HepG2 (cell line): ENCODE data around the gene ARHGAP26. TPM values are rescaled to one million over a fixed set of nuclear protein-coding genes. Genes with fewer than 3 reads are reported as not detected.

Experiments
- ATAC-seq: fragments of 200-7000 bp; cut with Tn5 transposase; 3 replicates; pipeline ENCODE4 v1.9.1; 2020; ENCODE audit warnings: mild to moderate bottlenecking, moderate library complexity
- BruUV-seq: library from RNA; stranded (reverse); fragments of 400-500 nt; replicated peaks from 2 replicates; lab custom pipeline; 2021; lab: Mats Ljungman, UMichigan
- CTCF ChIA-PET: fragments of 300-600 bp; formaldehyde crosslinking; extraction: SDS; loops from one replicate; lab custom pipeline; 2021; ENCODE audit warnings: low total read pairs, inconsistent platforms, low intra/inter-chr PET ratio; lab: Yijun Ruan, JAX
- POLR2A ChIA-PET: fragments of 350-600 bp; sonication (Branson Sonifier 250); formaldehyde crosslinking; loops from one replicate; lab custom pipeline; 2020; ENCODE audit warnings: antibody characterized with exemption, inconsistent platforms; lab: Yijun Ruan, JAX
- DNase-seq: peaks from one replicate; pipeline ENCODE4 v3.0.0-alpha.2; 2015; ENCODE audit warnings: low spot score
- FAIRE-seq: peaks from 3 replicates; lab custom pipeline; 2011; peaks lifted over from hg19 to GRCh38; lab: Jason Lieb, UNC
- H2AFZ ChIP-seq: one replicate; pipeline ENCODE4 v1.6.1; 2011; ENCODE audit warnings: low read length, inconsistent platforms
- H3K27ac ChIP-seq: fragments of 300-600 bp; 3 replicates; pipeline ENCODE4 v1.8.0; 2011; ENCODE audit warnings: mixed run types, mild to moderate bottlenecking, mixed read lengths, low read length, inconsistent platforms; ENCODE audit not compliant: insufficient read depth; ENCODE audit errors: extremely low read length
- H3K27me3 ChIP-seq, 2 experiments: fragments of 200-600 bp in 1 of 2; 2 replicates in 1 of 2; 3 replicates in 1 of 2; pipeline versions ENCODE4 v1.6.0 to v1.8.0; 2011; ENCODE audit warnings: low read length in 2 of 2, mild to moderate bottlenecking in 2 of 2, moderate library complexity in 2 of 2, inconsistent platforms in 1 of 2; ENCODE audit not compliant: insufficient read depth in 2 of 2, control insufficient read depth in 1 of 2
- H3K36me3 ChIP-seq, 2 experiments: fragments of 200-600 bp in 1 of 2; replicated peaks in 1 of 2; 2 replicates in 1 of 2; 3 replicates in 1 of 2; pipeline versions ENCODE4 v1.5.1 to v1.8.0; 2011; ENCODE audit warnings: low read length in 2 of 2, inconsistent platforms in 1 of 2; ENCODE audit not compliant: insufficient read depth in 2 of 2, control insufficient read depth in 1 of 2
- H3K4me1 ChIP-seq: 2 replicates; pipeline ENCODE4 v1.5.1; 2012; ENCODE audit warnings: low read length, inconsistent platforms; ENCODE audit not compliant: insufficient read depth
- H3K4me2 ChIP-seq: 2 replicates; pipeline ENCODE4 v1.6.0; 2011; ENCODE audit warnings: low read depth, low read length, inconsistent platforms
- H3K4me3 ChIP-seq, 3 experiments: fragments of 200-600 bp in 1 of 3; sonication (generic), shearing (Covaris generic) in 1 of 3; replicated peaks in 1 of 3; 2 replicates each; pipeline ENCODE4 v1.5.1; 2011 to 2016; ENCODE audit warnings: low read length in 3 of 3, inconsistent platforms in 2 of 3, low read depth in 2 of 3, mild to moderate bottlenecking in 2 of 3, control low read depth in 1 of 3, mixed read lengths in 1 of 3; ENCODE audit not compliant: insufficient read depth in 1 of 3
- H3K79me2 ChIP-seq: one replicate; pipeline ENCODE4 v1.6.1; 2011; ENCODE audit warnings: low read length, inconsistent platforms; ENCODE audit not compliant: insufficient read depth
- H3K9ac ChIP-seq: 2 replicates; pipeline ENCODE4 v1.6.0; 2011; ENCODE audit warnings: mild to moderate bottlenecking, low read depth, low read length, inconsistent platforms; ENCODE audit not compliant: insufficient read depth
- H3K9me3 ChIP-seq: 2 replicates; pipeline ENCODE4 v1.5.1; 2012; ENCODE audit warnings: mild to moderate bottlenecking, low read length
- H4K20me1 ChIP-seq: 2 replicates; pipeline ENCODE4 v1.6.0; 2011; ENCODE audit warnings: inconsistent platforms, mild to moderate bottlenecking, low read length, moderate library complexity; ENCODE audit not compliant: insufficient read depth
- ATF7 ChIP-seq, 2 experiments: fragments of 450-650 bp in 1 of 2; sonication (generic) in 1 of 2; formaldehyde crosslinking in 1 of 2; IDR thresholded peaks; 2 replicates each; pipeline versions ENCODE4 v1.4.0 to v1.6.1; 2016 to 2020; ENCODE audit warnings: antibody characterized with exemption in 1 of 2, mild to moderate bottlenecking in 1 of 2, missing genetic modification reagents in 1 of 2
- ERF ChIP-seq: IDR thresholded peaks from 2 replicates; pipeline ENCODE4 v1.6.1; 2018; ENCODE audit warnings: missing biosample characterization, missing genetic modification reagents
- GFI1 ChIP-seq: sonication (generic); formaldehyde crosslinking; IDR thresholded peaks from 2 replicates; pipeline ENCODE4 v1.5.0; 2020; ENCODE audit warnings: missing genetic modification reagents, mild to moderate bottlenecking, borderline replicate concordance
- HCFC1 ChIP-seq: fragments of 150-350 bp; IDR thresholded peaks from 2 replicates; pipeline ENCODE4 v1.6.1; 2014; ENCODE audit warnings: low read depth, low read length
- HOXA9 ChIP-seq: sonication (generic); formaldehyde crosslinking; IDR thresholded peaks from 2 replicates; pipeline ENCODE4 v1.8.1; 2022; ENCODE audit warnings: missing genetic modification reagents, mild to moderate bottlenecking, moderate library complexity, borderline replicate concordance
- IRF2 ChIP-seq: IDR thresholded peaks from 2 replicates; pipeline ENCODE4 v1.6.1; 2018; ENCODE audit warnings: missing genetic modification reagents, missing compliant biosample characterization
- KDM4B ChIP-seq: sonication (generic); formaldehyde crosslinking; IDR thresholded peaks from 2 replicates; pipeline ENCODE4 v1.4.0; 2020; ENCODE audit warnings: missing genetic modification reagents
- MYPOP ChIP-seq: sonication (generic); formaldehyde crosslinking; IDR thresholded peaks from 2 replicates; pipeline ENCODE4 v1.8.1; 2023; ENCODE audit warnings: mild to moderate bottlenecking, moderate library complexity, missing genetic modification reagents
- POLR2AphosphoS2 ChIP-seq: IDR thresholded peaks from 2 replicates; pipeline ENCODE4 v1.6.1; 2011; ENCODE audit warnings: low read depth, low read length, improper control_type of control experiment
- RXRB ChIP-seq: IDR thresholded peaks from 2 replicates; pipeline ENCODE4 v1.6.1; 2016; ENCODE audit warnings: borderline replicate concordance, missing genetic modification reagents, missing compliant biosample characterization
- ZNF207 ChIP-seq: fragments of 450-650 bp; IDR thresholded peaks from 2 replicates; pipeline ENCODE4 v1.6.1; 2016; ENCODE audit warnings: antibody characterized with exemption, borderline replicate concordance
- ZNF260 ChIP-seq: sonication (generic); formaldehyde crosslinking; IDR thresholded peaks from 2 replicates; pipeline ENCODE4 v1.4.0; 2020; ENCODE audit warnings: missing genetic modification reagents, low read depth, mild to moderate bottlenecking, borderline replicate concordance
- ZNF619 ChIP-seq: sonication (generic); formaldehyde crosslinking; IDR thresholded peaks from 2 replicates; pipeline ENCODE4 v1.4.0; 2020; ENCODE audit warnings: mild to moderate bottlenecking, missing genetic modification reagents
- ZNF75D ChIP-seq: sonication (generic); formaldehyde crosslinking; IDR thresholded peaks from 2 replicates; pipeline ENCODE4 v1.8.1; 2023; ENCODE audit warnings: missing genetic modification reagents, mild to moderate bottlenecking, borderline replicate concordance
- WGBS: methylation state at CpG from one replicate; pipeline ENCODE4 v1.1.6; 2017; ENCODE audit warnings: low lambda C conversion rate; 5-methylcytosine and 5-hydroxymethylcytosine counted together
- in situ Hi-C: cut with HindIII; loops from 2 replicates; pipeline ENCODE4 v1.10.0; 2017; ENCODE audit warnings: low pct_unique_long_range_greater_than_20kb; ENCODE audit not compliant: extremely low pct_ligation_motif_present
- intact Hi-C: fragments of 100-400 bp; cut with micrococcal nuclease; formaldehyde crosslinking; loops from one replicate; pipeline ENCODE4 v1.10.0; 2022; ENCODE audit not compliant: unreplicated experiment
- polyA plus RNA-seq, 8 experiments: library from polyadenylated mRNA; depleted of rRNA in 3 of 8; stranded (reverse) in 7 of 8; unstranded in 1 of 8; fragments of >200 nt; fragmentation: Illumina TruSeq in 4 of 8; extraction: Trizol in 4 of 8; gene quantifications; 2 replicates each; pipeline versions ENCODE4 v1.2.1 to v1.2.3, GENCODE V29; 2011 to 2016; ENCODE audit warnings: low read depth in 4 of 8, missing spikeins in 1 of 8, mixed read lengths in 1 of 8; ENCODE audit not compliant: insufficient read depth in 1 of 8
- total RNA-seq, 5 experiments: library from RNA; depleted of rRNA; stranded (reverse); fragments of >200 nt; fragmentation: Illumina TruSeq; extraction: Trizol; gene quantifications; 2 replicates each; pipeline ENCODE4 v1.2.3, GENCODE V29; 2016; ENCODE audit warnings: low read depth in 1 of 5
- TF ChIP-seq, protein P1 (sequence below): sonication (generic); formaldehyde crosslinking; IDR thresholded peaks from 2 replicates; pipeline ENCODE4 v1.5.0; 2020; ENCODE audit warnings: mild to moderate bottlenecking, low read depth, missing genetic modification reagents, borderline replicate concordance

The ARHGAP26 gene
- total and polyA plus RNA-seq, 2 of the 13 experiments (the other 11 are each of a cell fraction or from before 2014, with no cell fraction given) = 9.6 to 18.2 TPM

- no peak for ATAC-seq
- no peak for DNase-seq
- in situ Hi-C loops = no loop called here
- H3K4me1 ChIP-seq = peaks cover 37% of the 10 kb centered on the region
- CTCF ChIA-PET = no interaction called here
- no peak overlapping the region for H3K4me2 ChIP-seq
- H2AFZ ChIP-seq = no peak overlapping the region
- FAIRE-seq = no peak
- H3K4me3 ChIP-seq = no peak overlapping the region
- WGBS = 97% methylated on average over 5 of the region's 7 CpGs
- no peaks in the 10 kb centered on the region for H3K27me3 ChIP-seq
- POLR2A ChIA-PET = no interaction called here
- intact Hi-C loops = no loop called here
- no peak for TF ChIP-seq ZNF260 (CRISPR knock-in tag)
- TF ChIP-seq ATF7 (IDR thresholded peaks at IDR 0.05) = 0 out of 2 replicates have a peak, but pooled peaks have one; percentile 20
- TF ChIP-seq ATF7 (CRISPR knock-in tag; IDR thresholded peaks at IDR 0.05) = no peak
- TF ChIP-seq, all 625 proteins: peak for 1
- no peaks in the 10 kb centered on the region for H3K79me2 ChIP-seq
- no peak overlapping the region for H3K27ac ChIP-seq
- peaks cover 4 to 10% of the 10 kb centered on the region in 2 experiments; a peak in 4 of 5 replicates for H3K36me3 ChIP-seq
- no peaks in the 10 kb centered on the region for H4K20me1 ChIP-seq
- H3K9me3 ChIP-seq = no peaks in the 10 kb centered on the region
- no TSS peak for BruUV-seq
- no peak overlapping the region for H3K9ac ChIP-seq
Observed at GRCh38 chr5:142918959-142919635, 148.9 kb downstream of the ARHGAP26 start.

- FAIRE-seq = peak; percentile 18
- Histone ChIP-seq H3K27me3 (no peaks in the 10 kb centered on the region), H3K27ac (peak overlapping the region; percentile 23), H4K20me1 (no peaks in the 10 kb centered on the region), H3K79me2 (no peaks in the 10 kb centered on the region), H2AFZ (no peak overlapping the region), H3K4me3 (no peak overlapping the region), H3K4me1 (peaks cover 37% of the 10 kb centered on the region), H3K36me3 (peaks cover 2 to 4% of the 10 kb centered on the region in 2 experiments; a peak in 2 of 5 replicates), H3K9me3 (no peaks in the 10 kb centered on the region), H3K4me2 (peak overlapping the region; percentile 37), H3K9ac (no peak overlapping the region)
- POLR2A ChIA-PET = interaction anchor here (1.0 to 1.3 kb wide), 2 partner anchors 25 to 42 kb away, joined by 4 to 5 read pairs; no protein-coding TSS in a partner anchor
- ATAC-seq = peak; percentile 75
- DNase-seq = peak; percentile 84
- intact Hi-C loops = loop anchor here (5.0 to 10.0 kb wide), 4 partner anchors 41 to 901 kb away; partner anchors contain the start of gene NR3C1
- BruUV-seq = no TSS peak
- WGBS = 25% methylated on average over 3 of the region's 3 CpGs
- in situ Hi-C loops = no loop called here
- CTCF ChIA-PET = no interaction called here
- no peak for TF ChIP-seq ZNF207
- peak; percentile 16; the same call in 1 of the 2 replicates for TF ChIP-seq ERF (CRISPR knock-in tag)
- 0 out of 2 replicates have a peak, but pooled peaks have one; percentile 22 for TF ChIP-seq RXRB
- TF ChIP-seq MYPOP (CRISPR knock-in tag) = no peak
- no peak for TF ChIP-seq HOXA9 (CRISPR knock-in tag)
- TF ChIP-seq KDM4B (CRISPR knock-in tag) = no peak
- TF ChIP-seq HCFC1 = no peak
- TF ChIP-seq, protein P1, sequence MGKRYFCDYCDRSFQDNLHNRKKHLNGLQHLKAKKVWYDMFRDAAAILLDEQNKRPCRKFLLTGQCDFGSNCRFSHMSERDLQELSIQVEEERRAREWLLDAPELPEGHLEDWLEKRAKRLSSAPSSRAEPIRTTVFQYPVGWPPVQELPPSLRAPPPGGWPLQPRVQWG = no peak
- peak; percentile 70; the same call in 1 of the 2 replicates for TF ChIP-seq GFI1 (CRISPR knock-in tag)
- no peak for TF ChIP-seq IRF2 (CRISPR knock-in tag)
- no peak for TF ChIP-seq POLR2AphosphoS2
- TF ChIP-seq ZNF619 (CRISPR knock-in tag) = no peak
- TF ChIP-seq ZNF75D = no peak
Observed at GRCh38 chr5:142920849-142921612, 150.9 kb downstream of the ARHGAP26 start.
